ENCODE measurements around the gene CAMK2D.

DNA sequence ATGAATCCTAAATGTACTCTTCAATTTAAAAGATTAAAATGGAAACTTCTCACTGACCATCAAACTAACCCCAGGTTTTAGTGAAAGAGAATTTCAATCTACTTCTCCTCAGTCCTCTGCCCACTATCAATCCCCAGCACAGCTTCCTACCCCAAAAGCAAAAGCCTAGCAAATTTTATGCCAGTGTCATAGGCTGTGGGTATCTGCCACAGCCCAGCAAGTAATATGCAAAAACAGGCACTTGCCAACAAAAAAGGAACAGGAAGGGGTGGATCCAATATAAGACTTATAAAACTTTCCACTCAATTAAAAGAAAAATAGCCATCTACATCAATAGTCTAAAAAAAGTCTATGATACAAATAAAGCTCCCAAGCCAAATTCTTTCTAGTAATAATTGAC is 22.3 kb downstream of the CAMK2D start:
- TF ChIP-seq, protein P1, sequence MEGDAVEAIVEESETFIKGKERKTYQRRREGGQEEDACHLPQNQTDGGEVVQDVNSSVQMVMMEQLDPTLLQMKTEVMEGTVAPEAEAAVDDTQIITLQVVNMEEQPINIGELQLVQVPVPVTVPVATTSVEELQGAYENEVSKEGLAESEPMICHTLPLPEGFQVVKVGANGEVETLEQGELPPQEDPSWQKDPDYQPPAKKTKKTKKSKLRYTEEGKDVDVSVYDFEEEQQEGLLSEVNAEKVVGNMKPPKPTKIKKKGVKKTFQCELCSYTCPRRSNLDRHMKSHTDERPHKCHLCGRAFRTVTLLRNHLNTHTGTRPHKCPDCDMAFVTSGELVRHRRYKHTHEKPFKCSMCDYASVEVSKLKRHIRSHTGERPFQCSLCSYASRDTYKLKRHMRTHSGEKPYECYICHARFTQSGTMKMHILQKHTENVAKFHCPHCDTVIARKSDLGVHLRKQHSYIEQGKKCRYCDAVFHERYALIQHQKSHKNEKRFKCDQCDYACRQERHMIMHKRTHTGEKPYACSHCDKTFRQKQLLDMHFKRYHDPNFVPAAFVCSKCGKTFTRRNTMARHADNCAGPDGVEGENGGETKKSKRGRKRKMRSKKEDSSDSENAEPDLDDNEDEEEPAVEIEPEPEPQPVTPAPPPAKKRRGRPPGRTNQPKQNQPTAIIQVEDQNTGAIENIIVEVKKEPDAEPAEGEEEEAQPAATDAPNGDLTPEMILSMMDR (IDR thresholded peaks at IDR 0.05): no peak
- TF ChIP-seq POLR2AphosphoS5 (IDR thresholded peaks at IDR 0.05; ENCODE audit: insufficient read depth in 1 of 2, low read depth in 1 of 2): no peak
- no peak for TF ChIP-seq POLR2A (IDR thresholded peaks at IDR 0.05)
